Lower leg skin (tissue), 4 donors: ENCODE measurements around the gene FZD4. TPM values are rescaled to one million over a fixed set of nuclear protein-coding genes. Genes with fewer than 3 reads are reported as not detected.

Experiments
- DNase-seq, 2 donors: peaks; one replicate each; pipeline ENCODE4 v3.0.0-alpha.2; 2019; ENCODE audit warnings: low spot score in 2 of 2
- H3K4me3 ChIP-seq: fragments of 200-600 bp; sonication (generic); 2 replicates; pipeline ENCODE4 v1.5.1; 2017; ENCODE audit warnings: mild to moderate bottlenecking, low read depth; ENCODE audit not compliant: poor library complexity, severe bottlenecking
- POLR2A ChIP-seq, 2 donors: fragments of 450-650 bp; IDR thresholded peaks; one replicate each; pipeline ENCODE4 v1.6.1; 2016 to 2017; ENCODE audit warnings: antibody characterized with exemption in 2 of 2, mild to moderate bottlenecking in 1 of 2, moderate library complexity in 1 of 2
- WGBS, 2 donors: methylation state at CpG; one replicate each; pipeline ENCODE4 v1.1.5; 2018; 5-methylcytosine and 5-hydroxymethylcytosine counted together
- intact Hi-C: fragments of 100-400 bp; cut with DNase I; formaldehyde crosslinking; loops from one replicate; pipeline ENCODE4 v1.15.0; 2023; ENCODE audit warnings: low total_unique reads
- total RNA-seq, 4 donors: library from RNA; depleted of rRNA; stranded (reverse); fragments of >200 nt; gene quantifications; one replicate each; pipeline ENCODE4 v1.1.0, GENCODE V29; 2016
- TF ChIP-seq, protein P1 (sequence below), 3 donors: fragments of 450-650 bp; IDR thresholded peaks; one replicate each; pipeline ENCODE4 v1.5.1; 2016; ENCODE audit warnings: antibody characterized with exemption in 3 of 3, mild to moderate bottlenecking in 3 of 3, moderate library complexity in 2 of 3

Gene FZD4
- total RNA-seq, 4 donors from 2014 or later, result 10.6 to 15.8 (median 12.9) TPM

DNA sequence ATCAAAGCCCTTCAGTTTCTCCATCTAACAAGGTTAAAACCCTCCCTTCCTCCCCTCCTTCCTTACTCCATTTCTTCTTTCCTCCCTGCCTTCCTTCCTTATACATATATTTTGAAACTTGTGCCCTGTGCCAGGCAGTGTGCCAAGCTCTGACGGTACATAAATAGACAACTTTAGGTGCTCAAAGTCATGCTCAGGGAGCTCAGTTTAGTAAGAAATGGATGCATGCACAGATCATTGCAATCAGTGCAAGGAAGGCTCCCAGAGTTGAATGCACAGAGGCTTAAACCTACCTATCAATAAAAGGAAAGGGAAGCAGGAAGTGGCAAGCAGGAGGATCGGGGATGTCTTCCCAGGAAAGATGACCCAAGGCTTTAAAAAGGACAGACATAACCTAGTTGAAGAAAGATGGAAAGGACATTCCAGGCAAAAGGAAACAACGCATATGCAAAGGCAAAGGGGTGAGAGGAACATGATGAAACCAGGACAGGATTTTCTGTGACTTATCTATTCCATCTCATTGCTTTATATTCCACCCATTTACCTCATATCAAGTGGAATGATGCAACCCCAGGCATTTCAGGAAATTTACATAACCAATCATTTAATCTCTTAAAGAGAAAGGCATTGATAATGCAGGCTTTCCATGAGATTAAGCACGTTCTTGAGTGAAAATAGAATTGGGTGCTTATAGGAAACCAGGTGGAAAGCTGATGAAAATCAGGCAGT lies 13.2 kb downstream of the FZD4 start:
- DNase-seq, result no peak
- TF ChIP-seq, protein P1, sequence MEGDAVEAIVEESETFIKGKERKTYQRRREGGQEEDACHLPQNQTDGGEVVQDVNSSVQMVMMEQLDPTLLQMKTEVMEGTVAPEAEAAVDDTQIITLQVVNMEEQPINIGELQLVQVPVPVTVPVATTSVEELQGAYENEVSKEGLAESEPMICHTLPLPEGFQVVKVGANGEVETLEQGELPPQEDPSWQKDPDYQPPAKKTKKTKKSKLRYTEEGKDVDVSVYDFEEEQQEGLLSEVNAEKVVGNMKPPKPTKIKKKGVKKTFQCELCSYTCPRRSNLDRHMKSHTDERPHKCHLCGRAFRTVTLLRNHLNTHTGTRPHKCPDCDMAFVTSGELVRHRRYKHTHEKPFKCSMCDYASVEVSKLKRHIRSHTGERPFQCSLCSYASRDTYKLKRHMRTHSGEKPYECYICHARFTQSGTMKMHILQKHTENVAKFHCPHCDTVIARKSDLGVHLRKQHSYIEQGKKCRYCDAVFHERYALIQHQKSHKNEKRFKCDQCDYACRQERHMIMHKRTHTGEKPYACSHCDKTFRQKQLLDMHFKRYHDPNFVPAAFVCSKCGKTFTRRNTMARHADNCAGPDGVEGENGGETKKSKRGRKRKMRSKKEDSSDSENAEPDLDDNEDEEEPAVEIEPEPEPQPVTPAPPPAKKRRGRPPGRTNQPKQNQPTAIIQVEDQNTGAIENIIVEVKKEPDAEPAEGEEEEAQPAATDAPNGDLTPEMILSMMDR (IDR thresholded peaks at IDR 0.05), result no peak
- TF ChIP-seq POLR2A (IDR thresholded peaks at IDR 0.05), result no peak
- 41 to 51% methylated on average over 4 of the region's 4 CpGs for WGBS, 2 donors
- no peak overlapping the region for H3K4me3 ChIP-seq
- intact Hi-C loops, result no loop called here

DNA sequence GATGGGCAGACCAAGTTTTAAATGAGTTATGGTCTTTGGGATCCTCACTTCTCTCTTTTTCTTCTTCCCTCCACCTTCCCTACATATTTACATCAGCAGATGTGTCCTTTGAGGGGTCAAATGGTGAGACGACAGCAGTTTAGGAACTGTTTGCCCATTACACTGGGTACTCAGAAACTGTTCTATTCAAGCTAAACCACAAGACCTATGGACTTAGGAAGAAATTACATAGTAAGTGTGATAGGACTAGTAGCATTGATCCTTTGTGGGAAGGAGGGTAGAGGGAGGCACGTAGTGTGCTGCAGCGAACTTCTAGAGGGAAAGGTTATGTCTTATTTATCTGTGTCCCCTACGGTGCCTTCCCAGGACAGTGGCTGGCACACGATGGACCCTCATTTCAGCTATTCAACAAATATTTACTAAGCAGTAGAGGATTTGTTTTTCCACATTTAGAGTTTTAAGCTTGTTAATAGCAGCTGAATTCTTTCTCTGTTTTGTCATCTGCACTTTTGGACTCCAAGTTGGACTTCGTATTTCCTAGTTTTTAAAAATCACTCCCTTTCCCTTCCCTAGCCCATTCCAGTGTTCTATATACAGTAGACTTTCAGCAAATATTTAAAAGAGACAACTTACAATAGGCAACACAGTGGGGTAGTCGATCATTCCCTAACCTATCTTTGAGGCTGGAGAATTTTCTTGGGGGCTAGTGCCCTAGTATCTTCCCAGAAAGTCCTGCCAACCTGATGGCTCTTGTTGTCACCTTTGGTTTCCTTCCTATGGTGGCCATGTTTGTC lies 13.9 kb downstream of the FZD4 start:
- WGBS, 2 donors, result 65 to 79% methylated on average over 7 of the region's 7 CpGs
- no peak for TF ChIP-seq POLR2A (IDR thresholded peaks at IDR 0.05)
- TF ChIP-seq, protein P1 (IDR thresholded peaks at IDR 0.05), result no peak
- DNase-seq, result no peak
- H3K4me3 ChIP-seq, result no peak overlapping the region
- intact Hi-C loops, result no loop called here

DNA sequence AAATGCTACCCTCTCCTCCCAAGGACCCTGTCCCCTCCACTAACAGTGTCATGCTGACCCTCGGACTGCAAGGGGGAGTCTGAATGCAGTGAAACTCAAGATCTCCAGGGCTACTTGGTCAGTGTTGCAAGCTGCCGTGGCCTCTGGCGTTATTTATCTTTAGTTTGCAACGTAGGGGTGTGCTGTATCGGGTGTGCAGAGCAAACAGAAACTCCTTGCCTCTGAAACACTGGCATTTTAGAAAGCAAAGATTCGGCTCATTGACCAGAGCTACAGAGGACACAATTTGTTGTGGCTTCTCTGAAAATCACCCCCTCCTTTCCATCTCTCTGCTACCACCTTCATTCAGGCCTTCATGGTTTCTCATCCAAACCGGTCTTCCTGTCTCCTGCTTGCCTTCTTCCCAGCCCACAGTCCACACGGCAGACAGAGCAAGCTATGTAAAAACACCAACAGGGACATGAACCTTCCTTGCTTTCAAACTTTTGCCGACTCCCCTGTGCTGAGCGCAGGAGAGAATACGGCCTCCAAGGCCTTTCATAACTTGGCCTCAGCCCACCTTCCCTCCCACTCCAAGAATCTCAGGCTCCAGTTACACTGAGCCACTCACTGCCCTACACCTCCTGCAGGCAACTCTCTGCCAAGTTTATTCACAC lies 14.9 kb downstream of the FZD4 start:
- intact Hi-C loops, result no loop called here
- no peak for TF ChIP-seq POLR2A (IDR thresholded peaks at IDR 0.05)
- TF ChIP-seq, protein P1 (IDR thresholded peaks at IDR 0.05), result no peak
- H3K4me3 ChIP-seq, result no peak overlapping the region
- DNase-seq, result no peak
- 52 to 57% methylated on average over 11 of the region's 11 CpGs for WGBS, 2 donors

DNA sequence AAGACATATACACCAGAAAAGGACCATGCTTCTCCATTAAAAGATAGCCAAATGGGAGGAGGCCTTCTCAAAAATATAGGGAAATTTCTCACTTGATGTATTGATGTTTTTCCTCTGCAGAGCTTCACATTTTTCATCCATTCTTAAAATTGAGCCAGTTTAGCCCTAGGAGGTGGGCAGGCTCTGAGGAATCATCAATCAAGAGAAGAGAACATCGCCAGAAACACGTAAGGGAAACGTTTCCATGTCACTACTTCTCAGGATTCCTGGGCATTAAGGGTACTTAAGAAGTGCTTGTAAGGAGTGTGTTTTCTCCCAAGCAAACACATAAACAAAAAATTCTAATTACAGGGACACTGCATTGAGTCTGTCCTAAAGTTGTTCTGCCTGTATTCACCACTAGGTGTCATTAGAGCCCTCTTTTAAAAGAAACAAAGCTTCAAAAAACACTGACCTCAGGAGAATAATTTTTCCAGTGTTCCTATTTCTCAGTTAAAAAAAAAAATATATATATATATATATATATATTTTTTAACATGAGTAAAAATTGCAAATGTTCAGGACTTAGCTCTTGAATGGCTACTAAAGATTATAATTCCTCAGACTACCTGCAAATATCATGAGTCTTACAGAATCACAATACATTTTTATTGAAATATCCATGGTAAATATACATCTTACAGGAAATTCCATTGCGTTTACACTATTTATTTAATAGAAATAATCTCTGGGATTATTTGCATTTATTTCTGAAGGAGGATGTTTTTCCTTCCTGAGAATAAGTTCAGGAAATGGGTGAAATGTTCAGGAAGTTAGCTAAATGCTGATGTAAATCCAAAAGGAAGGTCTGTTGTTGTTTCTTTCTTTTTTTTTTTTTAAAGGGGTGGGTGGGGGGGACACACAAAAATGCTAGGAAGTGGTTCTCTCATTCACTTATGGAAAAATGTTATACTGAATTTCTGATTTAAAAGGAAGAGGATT lies 16.0 kb downstream of the FZD4 start:
- DNase-seq, result no peak
- no peak overlapping the region for H3K4me3 ChIP-seq
- TF ChIP-seq POLR2A (IDR thresholded peaks at IDR 0.05), result no peak
- TF ChIP-seq, protein P1 (IDR thresholded peaks at IDR 0.05), result no peak
- WGBS, 2 donors, result 18 to 23% methylated on average over 4 of the region's 4 CpGs
- intact Hi-C loops, result loop anchor here (5.0 to 10.0 kb wide), 2 partner anchors 353 to 486 kb away; no protein-coding TSS in a partner anchor
